Epithelial cell of proximal tubule (primary cell): Measurements from ENCODE around the gene DYNC1H1. TPM values are rescaled to one million over a fixed set of nuclear protein-coding genes. Genes with fewer than 3 reads are reported as not detected.

Source experiments
- DNase-seq: peaks from one replicate; pipeline ENCODE4 v3.0.0-alpha.2; 2011; ENCODE audit warnings: low read depth
- H3K4me3 ChIP-seq: 2 replicates; pipeline ENCODE4 v1.5.1; 2011; ENCODE audit warnings: low read depth, mild to moderate bottlenecking, low read length
- total RNA-seq: library from RNA; depleted of rRNA; stranded (reverse); fragments of >200 nt; gene quantifications from 2 replicates; pipeline ENCODE4 v1.2.3, GENCODE V29; 2015
- TF ChIP-seq, protein P1 (sequence below): conservative IDR thresholded peaks from 2 replicates; pipeline ENCODE4 v1.5.1; 2012; ENCODE audit warnings: low read depth, mild to moderate bottlenecking, low read length

DYNC1H1 gene
- total RNA-seq, 1 donor from 2014 or later = 402 TPM

DNA sequence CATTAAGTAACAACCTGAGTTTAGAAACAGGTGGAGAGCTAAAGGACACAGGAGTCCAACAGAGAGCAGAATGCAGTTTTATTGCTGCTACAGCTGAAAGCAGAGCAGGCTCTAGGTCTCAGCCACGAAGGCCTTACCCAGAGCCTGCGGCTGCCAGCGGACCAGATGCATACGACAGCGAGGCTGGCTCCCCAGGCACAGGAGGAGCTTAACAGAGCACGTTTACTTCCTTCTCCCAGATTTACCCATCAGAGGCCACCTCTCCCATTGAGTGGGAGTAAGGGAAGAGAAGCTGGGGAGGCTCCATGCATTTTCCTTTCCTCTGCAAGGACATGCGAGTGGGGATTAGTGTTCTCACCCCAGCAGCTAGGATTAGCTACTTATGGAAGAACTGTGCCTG lies 22.6 kb downstream of the DYNC1H1 start:
- TF ChIP-seq, protein P1, sequence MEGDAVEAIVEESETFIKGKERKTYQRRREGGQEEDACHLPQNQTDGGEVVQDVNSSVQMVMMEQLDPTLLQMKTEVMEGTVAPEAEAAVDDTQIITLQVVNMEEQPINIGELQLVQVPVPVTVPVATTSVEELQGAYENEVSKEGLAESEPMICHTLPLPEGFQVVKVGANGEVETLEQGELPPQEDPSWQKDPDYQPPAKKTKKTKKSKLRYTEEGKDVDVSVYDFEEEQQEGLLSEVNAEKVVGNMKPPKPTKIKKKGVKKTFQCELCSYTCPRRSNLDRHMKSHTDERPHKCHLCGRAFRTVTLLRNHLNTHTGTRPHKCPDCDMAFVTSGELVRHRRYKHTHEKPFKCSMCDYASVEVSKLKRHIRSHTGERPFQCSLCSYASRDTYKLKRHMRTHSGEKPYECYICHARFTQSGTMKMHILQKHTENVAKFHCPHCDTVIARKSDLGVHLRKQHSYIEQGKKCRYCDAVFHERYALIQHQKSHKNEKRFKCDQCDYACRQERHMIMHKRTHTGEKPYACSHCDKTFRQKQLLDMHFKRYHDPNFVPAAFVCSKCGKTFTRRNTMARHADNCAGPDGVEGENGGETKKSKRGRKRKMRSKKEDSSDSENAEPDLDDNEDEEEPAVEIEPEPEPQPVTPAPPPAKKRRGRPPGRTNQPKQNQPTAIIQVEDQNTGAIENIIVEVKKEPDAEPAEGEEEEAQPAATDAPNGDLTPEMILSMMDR = no peak
- H3K4me3 ChIP-seq = no peak overlapping the region
- no peak for DNase-seq

DNA sequence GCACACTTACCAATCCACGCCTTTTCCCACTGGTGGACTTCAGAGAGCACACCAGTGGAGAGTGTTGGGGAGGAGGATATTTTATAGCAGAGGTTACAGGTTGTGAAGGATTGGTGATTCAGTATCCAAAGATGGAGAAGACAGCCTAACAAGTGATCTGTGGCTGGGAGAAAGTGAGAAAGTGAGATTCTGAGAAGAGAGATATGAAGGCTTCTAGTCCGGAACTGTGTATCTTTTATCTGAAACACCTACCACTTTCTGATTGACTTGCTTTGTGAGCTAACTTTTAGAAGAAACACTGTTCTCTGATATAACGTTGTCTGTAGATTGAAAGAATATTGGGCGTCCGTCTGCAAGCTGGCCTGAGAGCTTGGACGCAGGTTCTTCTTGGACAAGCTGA lies 24.0 kb downstream of the DYNC1H1 start:
- H3K4me3 ChIP-seq = no peak overlapping the region
- no peak for DNase-seq
- TF ChIP-seq, protein P1 = no peak

DNA sequence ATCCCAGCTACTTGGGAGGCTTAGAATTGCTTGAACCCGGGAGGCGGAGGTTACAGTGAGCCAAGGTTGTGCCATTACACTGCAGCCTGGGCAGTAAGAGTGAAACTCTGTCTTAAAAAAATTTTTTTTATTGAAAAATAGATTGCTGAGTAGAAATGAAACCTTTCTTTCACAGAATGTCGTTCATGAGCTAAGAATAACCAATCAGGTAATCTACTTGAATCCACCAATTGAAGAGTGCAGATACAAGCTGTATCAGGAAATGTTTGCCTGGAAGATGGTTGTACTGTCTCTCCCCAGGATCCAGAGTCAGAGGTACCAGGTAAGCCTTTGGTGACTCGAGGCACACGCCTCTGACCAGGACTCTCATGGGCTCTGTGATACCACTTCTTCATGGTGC lies 27.0 kb downstream of the DYNC1H1 start:
- H3K4me3 ChIP-seq = no peak overlapping the region
- TF ChIP-seq, protein P1 = no peak
- no peak for DNase-seq

DNA sequence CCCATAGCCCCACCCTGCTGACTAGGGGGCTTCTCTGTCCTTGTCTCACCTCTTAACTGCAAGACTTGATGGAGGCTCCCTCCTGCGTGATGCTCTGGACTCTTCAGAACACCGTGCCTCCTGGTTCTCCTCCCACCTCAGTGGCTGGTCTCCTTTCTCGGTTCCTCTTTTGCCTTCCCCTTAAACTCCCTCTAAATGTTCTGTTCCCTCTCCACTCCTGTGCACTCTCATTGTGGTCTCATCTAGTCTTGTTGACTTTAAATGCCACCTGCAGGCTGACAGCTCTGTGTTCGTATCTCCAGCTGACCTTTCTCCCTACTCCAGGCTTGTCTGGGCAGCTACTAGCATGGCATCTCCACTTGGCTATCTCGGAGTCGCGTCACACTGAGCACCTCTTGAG lies 28.3 kb downstream of the DYNC1H1 start:
- H3K4me3 ChIP-seq = no peak overlapping the region
- no peak for DNase-seq
- TF ChIP-seq, protein P1 = no peak

DNA sequence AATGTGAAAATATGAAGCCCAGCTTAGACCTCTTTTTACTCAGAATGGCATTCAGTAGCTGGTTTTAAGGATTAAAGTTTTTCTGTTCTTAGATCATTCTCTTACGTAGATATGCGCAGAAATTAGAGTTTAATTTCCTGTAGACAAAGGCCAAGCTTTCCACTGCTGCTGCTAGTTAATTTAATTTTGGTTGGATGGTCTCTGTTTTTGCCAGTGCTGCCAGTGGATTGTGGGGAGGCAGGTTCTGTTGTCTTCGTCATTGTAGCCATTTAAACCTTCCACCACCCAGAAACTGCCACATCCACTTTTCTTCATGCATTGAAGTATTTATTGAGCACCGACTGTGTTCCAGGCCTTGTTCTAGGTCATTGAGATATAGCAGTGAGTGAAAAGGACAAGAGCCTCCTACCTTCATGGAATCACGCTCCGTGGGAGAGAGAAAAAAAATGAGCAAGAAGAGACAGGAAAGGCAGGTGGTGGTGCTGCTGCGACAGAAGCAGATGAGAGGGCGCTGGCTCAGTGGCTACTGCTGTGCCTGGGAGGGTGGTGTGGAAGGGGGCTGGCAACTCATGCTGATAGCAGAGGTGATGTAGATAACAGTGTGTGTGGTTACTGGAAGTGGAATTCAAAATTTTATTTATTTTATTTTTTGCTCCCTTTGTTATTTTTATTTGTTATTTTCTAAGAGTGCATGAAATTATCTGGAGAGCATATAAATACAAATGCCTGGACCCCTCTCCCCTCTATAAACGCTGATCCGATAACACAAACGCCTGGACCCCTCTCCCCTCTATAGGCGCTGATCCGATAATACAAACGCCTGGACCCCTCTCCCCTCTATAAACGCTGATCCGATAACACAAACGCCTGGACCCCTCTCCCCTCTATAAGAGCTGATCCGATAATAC lies 33.3 kb downstream of the DYNC1H1 start:
- TF ChIP-seq, protein P1 = no peak
- no peak for DNase-seq

DNA sequence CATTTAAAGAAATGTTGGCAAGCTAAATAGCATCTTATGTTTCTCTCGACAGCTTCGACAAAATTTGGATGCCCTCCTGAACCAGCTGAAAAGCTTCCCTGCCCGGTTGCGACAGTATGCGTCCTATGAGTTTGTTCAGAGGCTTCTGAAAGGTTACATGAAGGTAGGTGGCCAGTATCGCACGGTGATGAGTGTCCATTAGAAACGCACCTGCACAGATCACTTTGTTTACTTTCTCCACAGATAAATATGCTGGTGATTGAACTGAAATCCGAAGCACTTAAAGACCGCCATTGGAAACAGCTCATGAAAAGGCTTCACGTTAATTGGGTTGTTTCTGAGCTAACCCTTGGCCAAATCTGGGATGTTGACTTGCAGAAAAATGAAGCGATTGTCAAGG lies 36.5 kb downstream of the DYNC1H1 start:
- TF ChIP-seq, protein P1 = no peak

More for the DNA sequence above, 33.3 kb downstream of the DYNC1H1 start:
- no peak overlapping the region for H3K4me3 ChIP-seq

DNA sequence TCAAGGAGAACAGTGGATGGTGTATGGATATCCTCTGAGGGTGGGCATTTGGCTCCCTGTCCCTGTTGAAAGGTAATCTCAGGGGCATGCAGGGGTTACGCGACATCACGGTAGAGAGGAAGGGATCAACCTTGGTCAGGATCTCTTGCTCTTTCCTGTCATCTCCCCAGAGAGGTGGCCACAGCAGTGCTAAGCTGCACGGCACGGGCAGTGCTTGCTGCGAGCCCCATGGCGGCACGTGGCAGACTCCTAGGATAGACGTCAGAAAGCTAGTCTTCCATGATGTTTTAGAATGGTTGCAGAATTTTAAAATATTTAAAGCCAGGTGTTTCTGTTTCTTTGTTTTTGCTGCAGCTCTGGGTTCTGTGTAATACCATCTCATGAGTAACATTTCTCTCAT lies 41.0 kb downstream of the DYNC1H1 start:
- no peak for DNase-seq
- H3K4me3 ChIP-seq = no peak overlapping the region
- TF ChIP-seq, protein P1 = no peak

More for the DNA sequence above, 36.5 kb downstream of the DYNC1H1 start:
- no peak for DNase-seq
- H3K4me3 ChIP-seq = no peak overlapping the region
